Activated CD8-positive, alpha-beta T cell treated with anti-CD3 and anti-CD28 coated beads, Interleukin-2, amount 10 ng/mL, durations not matched to agents 7 days and 5 days (primary cell): Measurements from ENCODE around the gene PFN1. TPM values are rescaled to one million over a fixed set of nuclear protein-coding genes. Genes with fewer than 3 reads are reported as not detected.

Experiments used
- ATAC-seq: fragments of 150-1000 bp; cut with Tn5 transposase; one replicate; pipeline ENCODE4 v1.10.0; 2021; ENCODE audit warnings: moderate library complexity
- CTCF ChIA-PET: fragments of 350-600 bp; sonication (Branson Sonifier 250); formaldehyde crosslinking; loops from one replicate; lab custom pipeline; 2021; ENCODE audit warnings: antibody characterized with exemption; lab: Charles Lee
- POLR2A ChIA-PET: fragments of 350-600 bp; sonication (Branson Sonifier 250); formaldehyde crosslinking; loops from one replicate; lab custom pipeline; 2021; ENCODE audit warnings: antibody characterized with exemption; lab: Charles Lee
- DNase-seq: peaks from one replicate; pipeline ENCODE4 v3.0.0-alpha.2; 2020
- H3K27ac Mint-ChIP-seq: one replicate; pipeline ENCODE4 v1.8.0; 2021; ENCODE audit warnings: mild to moderate bottlenecking, mixed read lengths
- H3K27me3 Mint-ChIP-seq: one replicate; pipeline ENCODE4 v1.8.0; 2021; ENCODE audit warnings: low read depth, mixed read lengths
- H3K36me3 Mint-ChIP-seq: one replicate; pipeline ENCODE4 v1.8.0; 2021; ENCODE audit warnings: low read depth, mixed read lengths
- H3K4me1 Mint-ChIP-seq: one replicate; pipeline ENCODE4 v1.8.0; 2021; ENCODE audit warnings: low read depth, mixed read lengths
- H3K4me3 Mint-ChIP-seq: one replicate; pipeline ENCODE4 v1.8.0; 2021; ENCODE audit warnings: mild to moderate bottlenecking, mixed read lengths
- H3K9me3 Mint-ChIP-seq: one replicate; pipeline ENCODE4 v1.8.0; 2022; ENCODE audit warnings: mixed read lengths; ENCODE audit not compliant: insufficient read depth
- total RNA-seq, 2 experiments: library from RNA; stranded (reverse); gene quantifications; one replicate each; pipeline ENCODE4 v1.2.3, GENCODE V29; 2021

PFN1 gene
- total RNA-seq, 2 experiments from 2014 or later = 2,493 to 2,581 TPM

GRCh38 chr17:4967539-4968485, 19.5 kb upstream of the PFN1 start, which contains the start of gene SPAG7:
SPAG7 (minus strand) TSS chr17:4967817; CDS start chr17:4967804, 13 bp downstream.
- H3K27ac Mint-ChIP-seq = no peak within 1 kb of the TSS
- ChIA-PET POLR2A (interaction anchor here (0.7 to 8.2 kb wide), 13 partner anchors 10 to 258 kb away, joined by 3 to 239 read pairs (median 4); partner anchors contain the start of genes ARRB2, ENO3, PFN1 and RNF167), CTCF (interaction anchor here (0.8 to 3.7 kb wide), 21 partner anchors 12 to 177 kb away, joined by 3 to 30 read pairs (median 8); partner anchors contain the start of genes C17orf107, CAMTA2, CHRNE and ENO3)
- peaks cover 37% of the 10 kb centered on the region for H3K36me3 Mint-ChIP-seq
- DNase-seq = peak; percentile 95
- H3K27me3 Mint-ChIP-seq = no peaks in the 10 kb centered on the region
- no peak within 1 kb of the TSS for H3K4me3 Mint-ChIP-seq
- H3K4me1 Mint-ChIP-seq = peaks cover 22% of the 10 kb centered on the region
- H3K9me3 Mint-ChIP-seq = no peaks in the 10 kb centered on the region
- peak; percentile 69 for ATAC-seq

DNA sequence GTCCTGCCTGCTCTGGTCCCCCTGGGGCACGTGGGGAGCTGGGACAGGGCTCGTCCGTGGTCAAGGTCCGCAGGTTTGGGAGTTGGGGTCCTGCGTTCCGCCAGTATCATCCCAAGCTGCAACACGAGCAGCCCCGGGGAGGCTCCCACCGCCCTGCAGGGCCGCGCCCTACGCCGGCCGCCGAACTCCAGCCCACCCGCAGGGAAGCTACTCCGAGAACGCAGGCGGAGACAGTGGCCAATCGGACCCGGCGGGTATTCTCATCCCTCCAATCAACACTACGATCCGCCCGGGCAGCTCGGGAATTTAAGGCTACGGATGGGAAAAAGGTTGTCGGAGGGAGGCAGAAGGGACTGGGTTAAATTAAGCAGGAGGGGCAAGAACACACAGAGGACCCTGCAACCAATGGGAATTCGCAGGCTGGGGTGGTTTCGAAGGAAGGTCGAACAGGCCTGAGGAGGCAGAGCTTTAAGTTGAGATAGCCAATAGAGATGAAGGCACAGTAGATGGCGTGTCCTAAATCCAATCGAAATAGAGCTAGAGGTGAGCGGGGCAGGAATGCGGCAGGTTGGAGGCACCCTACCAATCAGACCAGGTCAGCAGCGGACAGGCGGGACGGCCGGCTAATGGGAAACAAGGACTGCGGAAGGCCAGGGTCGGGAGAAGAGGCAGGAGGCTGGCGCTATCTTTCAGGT, 18.7 kb upstream of the PFN1 start:
- peak; percentile 93 for ATAC-seq
- no peak overlapping the region for H3K27ac Mint-ChIP-seq
- peak; percentile 98 for DNase-seq
- ChIA-PET CTCF (interaction anchor here (0.6 to 3.7 kb wide), 18 partner anchors 11 to 176 kb away, joined by 3 to 30 read pairs (median 7); partner anchors contain the start of genes C17orf107, CAMTA2, CHRNE and ENO3), POLR2A (interaction anchor here (0.8 to 8.2 kb wide), 10 partner anchors 10 to 257 kb away, joined by 3 to 239 read pairs (median 4); partner anchors contain the start of genes ARRB2, ENO3, PFN1 and RNF167)
- H3K9me3 Mint-ChIP-seq = no peaks in the 10 kb centered on the region
- no peaks in the 10 kb centered on the region for H3K27me3 Mint-ChIP-seq
- H3K36me3 Mint-ChIP-seq = peaks cover 29% of the 10 kb centered on the region
- H3K4me1 Mint-ChIP-seq = peaks cover 22% of the 10 kb centered on the region
- no peak overlapping the region for H3K4me3 Mint-ChIP-seq

GRCh38 chr17:4965311-4965986, 17.1 kb upstream of the PFN1 start:
- no peak for ATAC-seq
- no peak for DNase-seq
- POLR2A ChIA-PET = interaction anchor here (0.7 to 8.2 kb wide), 4 partner anchors 8 to 24 kb away, joined by 4 to 239 read pairs (median 58); partner anchors contain the start of genes ENO3, PFN1, RNF167 and SLC25A11
- H3K9me3 Mint-ChIP-seq = no peaks in the 10 kb centered on the region
- no peaks in the 10 kb centered on the region for H3K27me3 Mint-ChIP-seq
- peaks cover 21% of the 10 kb centered on the region for H3K36me3 Mint-ChIP-seq
- no peak overlapping the region for H3K27ac Mint-ChIP-seq
- CTCF ChIA-PET = interaction anchor here (2.7 to 3.7 kb wide), 4 partner anchors 9 to 56 kb away, joined by 18 to 30 read pairs (median 22); partner anchors contain the start of genes CAMTA2, RNF167 and SLC25A11
- peak overlapping the region; percentile 54 for H3K4me3 Mint-ChIP-seq
- H3K4me1 Mint-ChIP-seq = peaks cover 15% of the 10 kb centered on the region

DNA sequence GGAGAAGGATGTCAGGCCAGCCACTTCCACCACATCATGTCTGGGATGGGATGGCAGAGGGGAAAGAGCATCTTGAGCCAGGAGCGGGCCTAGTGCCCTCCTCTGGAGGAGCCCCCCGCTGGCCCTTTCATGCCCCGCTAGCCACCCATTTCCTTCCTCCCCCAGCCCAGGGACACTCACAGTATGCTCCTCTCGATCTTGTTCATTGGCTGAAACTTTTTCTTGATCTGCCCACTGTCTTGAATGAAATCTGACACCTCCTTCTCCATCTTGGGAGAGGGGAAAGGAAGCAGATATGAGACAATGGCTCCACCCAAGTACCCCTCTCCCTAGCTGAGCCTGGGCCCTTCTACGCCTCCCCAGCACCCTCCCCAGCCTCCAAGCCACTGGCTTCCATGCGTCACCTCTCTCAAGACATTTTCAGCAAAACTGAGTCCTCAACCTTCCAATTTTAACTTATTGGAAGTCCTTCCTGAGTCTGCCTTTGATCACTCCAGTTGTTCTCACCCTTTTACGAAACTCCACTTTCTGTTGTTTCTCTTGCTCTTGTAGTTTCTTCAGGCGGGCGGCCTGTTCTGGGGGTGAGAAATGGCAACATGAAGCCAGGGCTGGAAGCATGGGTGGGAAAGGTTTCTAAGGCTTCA, 12.1 kb upstream of the PFN1 start:
- Mint-ChIP-seq H3K4me3 (no peak overlapping the region), H3K27me3 (no peaks in the 10 kb centered on the region), H3K27ac (no peak overlapping the region), H3K9me3 (no peaks in the 10 kb centered on the region), H3K4me1 (peaks cover 14% of the 10 kb centered on the region), H3K36me3 (peaks cover 30% of the 10 kb centered on the region)
- ATAC-seq = no peak
- DNase-seq = no peak
- ChIA-PET POLR2A (no interaction called here), CTCF (no interaction called here)

DNA sequence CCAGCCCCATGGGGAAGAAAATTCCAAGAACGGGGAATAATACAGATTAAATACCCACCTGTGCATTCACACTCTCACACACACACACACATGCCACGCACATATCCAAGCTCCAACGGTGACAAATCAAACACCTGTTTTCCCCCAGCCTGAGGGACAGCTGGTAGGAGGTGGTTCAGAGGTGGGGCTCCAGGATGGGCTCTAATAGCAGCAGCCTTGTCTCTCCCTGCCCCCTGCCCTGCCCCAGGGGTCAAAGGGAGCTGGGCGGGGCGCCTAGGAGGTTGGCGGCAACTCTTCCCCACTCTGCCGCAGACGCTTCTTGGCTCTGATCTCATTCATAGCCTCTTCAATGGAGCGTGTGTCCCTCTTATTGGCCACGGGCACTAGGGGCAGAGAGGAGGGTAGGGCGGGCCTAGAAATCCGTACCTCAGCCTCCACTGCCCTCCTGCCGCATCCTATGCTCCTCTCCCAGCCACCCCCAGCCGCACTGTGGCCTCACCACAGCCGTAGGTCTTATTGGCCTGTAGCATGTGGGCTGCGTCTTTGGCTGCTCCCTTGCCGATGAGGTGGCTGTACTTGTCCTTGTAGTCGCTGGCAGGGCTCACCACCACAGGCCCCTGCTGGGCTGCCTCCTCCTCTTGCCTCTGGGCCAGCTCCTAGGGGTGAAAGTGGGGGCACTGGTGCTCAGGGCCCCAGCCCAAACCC, 11.1 kb upstream of the PFN1 start:
- Mint-ChIP-seq H3K27ac (no peak overlapping the region), H3K9me3 (no peaks in the 10 kb centered on the region), H3K4me3 (no peak overlapping the region), H3K36me3 (peaks cover 23% of the 10 kb centered on the region), H3K4me1 (peaks cover 11% of the 10 kb centered on the region), H3K27me3 (no peaks in the 10 kb centered on the region)
- ATAC-seq (no peak), DNase-seq (no peak)
- POLR2A ChIA-PET = interaction anchor here (0.6 to 3.8 kb wide), 4 partner anchors 7 to 20 kb away, joined by 3 to 14 read pairs (median 5); partner anchors contain the start of gene SPAG7
- CTCF ChIA-PET = no interaction called here

GRCh38 chr17:4958102-4958501, 9.8 kb upstream of the PFN1 start:
- DNase-seq (no peak), ATAC-seq (no peak)
- H3K27ac Mint-ChIP-seq = no peak overlapping the region
- ChIA-PET CTCF (interaction anchor here (1.2 to 3.6 kb wide), 4 partner anchors 8 to 49 kb away, joined by 3 to 30 read pairs (median 4); partner anchors contain the start of genes RNF167, SLC25A11 and SPAG7), POLR2A (interaction anchor here (1.1 to 3.8 kb wide), 4 partner anchors 8 to 12 kb away, joined by 4 to 14 read pairs (median 6); partner anchors contain the start of gene SPAG7)
- peaks cover 12% of the 10 kb centered on the region for H3K4me1 Mint-ChIP-seq
- no peaks in the 10 kb centered on the region for H3K27me3 Mint-ChIP-seq
- H3K9me3 Mint-ChIP-seq = no peaks in the 10 kb centered on the region
- no peak overlapping the region for H3K4me3 Mint-ChIP-seq
- peaks cover 26% of the 10 kb centered on the region for H3K36me3 Mint-ChIP-seq

DNA sequence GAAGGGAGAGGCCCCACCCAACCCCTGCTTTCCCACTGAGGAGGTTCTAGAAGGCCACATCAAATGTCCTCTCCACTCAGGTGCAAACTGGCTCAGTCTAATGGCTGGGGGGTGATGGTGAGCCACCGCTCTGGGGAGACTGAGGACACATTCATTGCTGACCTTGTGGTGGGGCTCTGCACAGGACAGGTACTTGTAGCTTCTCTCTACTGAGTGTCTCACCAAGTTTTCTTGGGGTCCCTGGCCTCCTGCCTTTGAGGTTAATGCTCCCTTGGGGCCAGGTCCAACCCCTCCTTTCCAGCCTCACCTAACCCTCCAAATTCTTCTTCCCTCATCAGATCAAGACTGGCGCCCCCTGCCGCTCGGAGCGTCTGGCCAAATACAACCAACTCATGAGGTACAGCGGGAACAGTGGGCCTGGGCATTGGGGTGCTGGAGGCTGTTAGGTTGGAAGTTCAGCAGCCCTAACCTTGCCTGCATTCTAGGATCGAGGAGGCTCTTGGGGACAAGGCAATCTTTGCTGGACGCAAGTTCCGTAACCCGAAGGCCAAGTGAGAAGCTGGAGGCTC, 8.2 kb upstream of the PFN1 start:
- ChIA-PET POLR2A (interaction anchor here (1.2 to 3.8 kb wide), 4 partner anchors 10 to 33 kb away, joined by 3 to 14 read pairs (median 4); partner anchors contain the start of gene SPAG7), CTCF (interaction anchor here (0.9 to 3.6 kb wide), 5 partner anchors 9 to 50 kb away, joined by 3 to 30 read pairs (median 4); partner anchors contain the start of genes PFN1 and SPAG7)
- Mint-ChIP-seq H3K9me3 (no peaks in the 10 kb centered on the region), H3K27ac (no peak overlapping the region), H3K4me1 (peaks cover 17% of the 10 kb centered on the region), H3K4me3 (no peak overlapping the region), H3K27me3 (no peaks in the 10 kb centered on the region), H3K36me3 (peaks cover 26% of the 10 kb centered on the region)
- DNase-seq = peak; percentile 56
- no peak for ATAC-seq

GRCh38 chr17:4955091-4955490, 6.8 kb upstream of the PFN1 start:
- H3K36me3 Mint-ChIP-seq = peaks cover 21% of the 10 kb centered on the region
- H3K4me1 Mint-ChIP-seq = peaks cover 29% of the 10 kb centered on the region
- H3K27me3 Mint-ChIP-seq = no peaks in the 10 kb centered on the region
- ATAC-seq = no peak
- no peak for DNase-seq
- no peak overlapping the region for H3K27ac Mint-ChIP-seq
- POLR2A ChIA-PET = interaction anchor here (0.9 to 1.5 kb wide), 5 partner anchors 9 to 21 kb away, joined by 3 to 5 read pairs (median 3); partner anchors contain the start of genes RNF167 and SLC25A11
- H3K9me3 Mint-ChIP-seq = no peaks in the 10 kb centered on the region
- CTCF ChIA-PET = interaction anchor here (1.0 to 3.6 kb wide), 4 partner anchors 11 to 50 kb away, joined by 3 to 30 read pairs (median 4); partner anchors contain the start of genes RNF167, SLC25A11 and SPAG7
- no peak overlapping the region for H3K4me3 Mint-ChIP-seq

DNA sequence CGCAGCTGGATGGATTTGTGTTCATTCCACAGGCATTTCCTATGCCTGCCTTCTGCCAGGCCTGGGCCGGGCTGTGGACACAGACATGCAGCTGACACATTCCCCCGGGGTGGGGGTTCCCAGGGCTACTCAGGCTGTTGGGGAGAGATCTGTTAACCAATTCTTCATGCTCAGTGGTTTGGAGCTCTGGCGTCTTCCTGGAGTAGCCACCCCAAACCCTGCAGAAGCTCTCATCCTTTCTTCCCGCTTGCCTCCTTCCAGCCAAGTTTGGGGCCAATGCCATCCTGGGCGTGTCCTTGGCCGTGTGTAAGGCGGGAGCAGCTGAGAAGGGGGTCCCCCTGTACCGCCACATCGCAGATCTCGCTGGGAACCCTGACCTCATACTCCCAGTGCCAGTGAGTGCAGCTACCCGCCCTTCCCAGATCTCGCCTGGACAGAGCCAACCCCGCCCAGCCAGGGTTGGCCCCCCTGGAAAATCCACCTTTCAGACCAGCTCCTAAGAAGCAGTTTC, 5.2 kb upstream of the PFN1 start:
- Mint-ChIP-seq H3K27ac (peak overlapping the region; percentile 47), H3K27me3 (no peaks in the 10 kb centered on the region), H3K4me1 (peaks cover 30% of the 10 kb centered on the region), H3K36me3 (peaks cover 12% of the 10 kb centered on the region), H3K4me3 (no peak overlapping the region), H3K9me3 (no peaks in the 10 kb centered on the region)
- no peak for DNase-seq
- CTCF ChIA-PET = interaction anchor here (1.6 to 4.4 kb wide), 2 partner anchors 14 to 44 kb away, joined by 9 to 16 read pairs; partner anchors contain the start of gene SPAG7
- ATAC-seq = no peak
- POLR2A ChIA-PET = interaction anchor here (0.9 to 10.0 kb wide), 3 partner anchors 10 to 15 kb away, joined by 4 to 239 read pairs (median 71); partner anchors contain the start of genes RNF167, SLC25A11 and SPAG7
